HepG2 (cell line): Measurements from ENCODE around the gene KCTD13. TPM values are rescaled to one million over a fixed set of nuclear protein-coding genes. Genes with fewer than 3 reads are reported as not detected.

Experiments used
- ATAC-seq: fragments of 200-7000 bp; cut with Tn5 transposase; 3 replicates; pipeline ENCODE4 v1.9.1; 2020; ENCODE audit warnings: mild to moderate bottlenecking, moderate library complexity
- BruUV-seq: library from RNA; stranded (reverse); fragments of 400-500 nt; replicated peaks from 2 replicates; lab custom pipeline; 2021; lab: Mats Ljungman, UMichigan
- CTCF ChIA-PET: fragments of 300-600 bp; formaldehyde crosslinking; extraction: SDS; loops from one replicate; lab custom pipeline; 2021; ENCODE audit warnings: low total read pairs, inconsistent platforms, low intra/inter-chr PET ratio; lab: Yijun Ruan, JAX
- POLR2A ChIA-PET: fragments of 350-600 bp; sonication (Branson Sonifier 250); formaldehyde crosslinking; loops from one replicate; lab custom pipeline; 2020; ENCODE audit warnings: antibody characterized with exemption, inconsistent platforms; lab: Yijun Ruan, JAX
- DNase-seq: peaks from one replicate; pipeline ENCODE4 v3.0.0-alpha.2; 2015; ENCODE audit warnings: low spot score
- FAIRE-seq: peaks from 3 replicates; lab custom pipeline; 2011; peaks lifted over from hg19 to GRCh38; lab: Jason Lieb, UNC
- H2AFZ ChIP-seq: one replicate; pipeline ENCODE4 v1.6.1; 2011; ENCODE audit warnings: low read length, inconsistent platforms
- H3K27ac ChIP-seq: fragments of 300-600 bp; 3 replicates; pipeline ENCODE4 v1.8.0; 2011; ENCODE audit warnings: mixed run types, mild to moderate bottlenecking, mixed read lengths, low read length, inconsistent platforms; ENCODE audit not compliant: insufficient read depth; ENCODE audit errors: extremely low read length
- H3K27me3 ChIP-seq, 2 experiments: fragments of 200-600 bp in 1 of 2; 2 replicates in 1 of 2; 3 replicates in 1 of 2; pipeline versions ENCODE4 v1.6.0 to v1.8.0; 2011; ENCODE audit warnings: low read length in 2 of 2, mild to moderate bottlenecking in 2 of 2, moderate library complexity in 2 of 2, inconsistent platforms in 1 of 2; ENCODE audit not compliant: insufficient read depth in 2 of 2, control insufficient read depth in 1 of 2
- H3K36me3 ChIP-seq, 2 experiments: fragments of 200-600 bp in 1 of 2; replicated peaks in 1 of 2; 2 replicates in 1 of 2; 3 replicates in 1 of 2; pipeline versions ENCODE4 v1.5.1 to v1.8.0; 2011; ENCODE audit warnings: low read length in 2 of 2, inconsistent platforms in 1 of 2; ENCODE audit not compliant: insufficient read depth in 2 of 2, control insufficient read depth in 1 of 2
- H3K4me1 ChIP-seq: 2 replicates; pipeline ENCODE4 v1.5.1; 2012; ENCODE audit warnings: low read length, inconsistent platforms; ENCODE audit not compliant: insufficient read depth
- H3K4me2 ChIP-seq: 2 replicates; pipeline ENCODE4 v1.6.0; 2011; ENCODE audit warnings: low read depth, low read length, inconsistent platforms
- H3K4me3 ChIP-seq, 3 experiments: fragments of 200-600 bp in 1 of 3; sonication (generic), shearing (Covaris generic) in 1 of 3; replicated peaks in 1 of 3; 2 replicates each; pipeline ENCODE4 v1.5.1; 2011 to 2016; ENCODE audit warnings: low read length in 3 of 3, inconsistent platforms in 2 of 3, low read depth in 2 of 3, mild to moderate bottlenecking in 2 of 3, control low read depth in 1 of 3, mixed read lengths in 1 of 3; ENCODE audit not compliant: insufficient read depth in 1 of 3
- H3K79me2 ChIP-seq: one replicate; pipeline ENCODE4 v1.6.1; 2011; ENCODE audit warnings: low read length, inconsistent platforms; ENCODE audit not compliant: insufficient read depth
- H3K9ac ChIP-seq: 2 replicates; pipeline ENCODE4 v1.6.0; 2011; ENCODE audit warnings: mild to moderate bottlenecking, low read depth, low read length, inconsistent platforms; ENCODE audit not compliant: insufficient read depth
- H3K9me3 ChIP-seq: 2 replicates; pipeline ENCODE4 v1.5.1; 2012; ENCODE audit warnings: mild to moderate bottlenecking, low read length
- H4K20me1 ChIP-seq: 2 replicates; pipeline ENCODE4 v1.6.0; 2011; ENCODE audit warnings: inconsistent platforms, mild to moderate bottlenecking, low read length, moderate library complexity; ENCODE audit not compliant: insufficient read depth
- AGO2 ChIP-seq: fragments of 200-400 bp; formaldehyde crosslinking; optimal IDR thresholded peaks from 2 replicates; pipeline ENCODE3; 2017; ENCODE audit warnings: mild to moderate bottlenecking, low read depth, low read length, moderate library complexity
- CAMTA2 ChIP-seq: sonication (generic); formaldehyde crosslinking; IDR thresholded peaks from 2 replicates; pipeline ENCODE4 v1.4.0; 2020; ENCODE audit warnings: mild to moderate bottlenecking, missing genetic modification reagents, borderline replicate concordance
- IKZF4 ChIP-seq: sonication (generic); formaldehyde crosslinking; IDR thresholded peaks from 2 replicates; pipeline ENCODE4 v1.5.1; 2020; ENCODE audit warnings: borderline replicate concordance, mild to moderate bottlenecking, low read depth, missing genetic modification reagents; ENCODE audit errors: not compliant biosample characterization
- POLR2AphosphoS2 ChIP-seq: IDR thresholded peaks from 2 replicates; pipeline ENCODE4 v1.6.1; 2011; ENCODE audit warnings: low read depth, low read length, improper control_type of control experiment
- RBFOX2 ChIP-seq: fragments of 200-400 bp; formaldehyde crosslinking; IDR thresholded peaks from 2 replicates; pipeline ENCODE4 v1.6.1; 2017; ENCODE audit warnings: low read depth, mild to moderate bottlenecking, low read length
- RBM22 ChIP-seq: fragments of 200-400 bp; formaldehyde crosslinking; optimal IDR thresholded peaks from 2 replicates; pipeline ENCODE3; 2017; ENCODE audit warnings: mild to moderate bottlenecking, low read length, moderate library complexity
- TGIF2 ChIP-seq: IDR thresholded peaks from 2 replicates; pipeline ENCODE4 v1.6.1; 2016; ENCODE audit warnings: control low read depth, missing compliant biosample characterization
- THYN1 ChIP-seq: sonication (generic); formaldehyde crosslinking; IDR thresholded peaks from 2 replicates; pipeline ENCODE4 v1.8.1; 2023; ENCODE audit warnings: low read depth, mild to moderate bottlenecking, moderate library complexity, missing genetic modification reagents, borderline replicate concordance
- ZFP36 ChIP-seq: fragments of 150-350 bp; IDR thresholded peaks from 2 replicates; pipeline ENCODE4 v1.6.1; 2018; ENCODE audit warnings: borderline replicate concordance, low read length, low read depth; ENCODE audit not compliant: partially characterized antibody
- ZNF333 ChIP-seq: sonication (generic); formaldehyde crosslinking; IDR thresholded peaks from 2 replicates; pipeline ENCODE4 v1.4.0; 2020; ENCODE audit warnings: mild to moderate bottlenecking, missing genetic modification reagents, borderline replicate concordance
- ZNF567 ChIP-seq: sonication (generic); formaldehyde crosslinking; IDR thresholded peaks from 2 replicates; pipeline ENCODE4 v1.8.1; 2023; ENCODE audit warnings: mild to moderate bottlenecking, missing genetic modification reagents, borderline replicate concordance
- ZNF687 ChIP-seq: sonication (generic); formaldehyde crosslinking; IDR thresholded peaks from 2 replicates; pipeline ENCODE4 v1.5.1; 2020; ENCODE audit warnings: mild to moderate bottlenecking, missing genetic modification reagents, moderate library complexity
- WGBS: methylation state at CpG from one replicate; pipeline ENCODE4 v1.1.6; 2017; ENCODE audit warnings: low lambda C conversion rate; 5-methylcytosine and 5-hydroxymethylcytosine counted together
- in situ Hi-C: cut with HindIII; loops from 2 replicates; pipeline ENCODE4 v1.10.0; 2017; ENCODE audit warnings: low pct_unique_long_range_greater_than_20kb; ENCODE audit not compliant: extremely low pct_ligation_motif_present
- intact Hi-C: fragments of 100-400 bp; cut with micrococcal nuclease; formaldehyde crosslinking; loops from one replicate; pipeline ENCODE4 v1.10.0; 2022; ENCODE audit not compliant: unreplicated experiment
- polyA plus RNA-seq, 8 experiments: library from polyadenylated mRNA; depleted of rRNA in 3 of 8; stranded (reverse) in 7 of 8; unstranded in 1 of 8; fragments of >200 nt; fragmentation: Illumina TruSeq in 4 of 8; extraction: Trizol in 4 of 8; gene quantifications; 2 replicates each; pipeline versions ENCODE4 v1.2.1 to v1.2.3, GENCODE V29; 2011 to 2016; ENCODE audit warnings: low read depth in 4 of 8, missing spikeins in 1 of 8, mixed read lengths in 1 of 8; ENCODE audit not compliant: insufficient read depth in 1 of 8
- total RNA-seq, 5 experiments: library from RNA; depleted of rRNA; stranded (reverse); fragments of >200 nt; fragmentation: Illumina TruSeq; extraction: Trizol; gene quantifications; 2 replicates each; pipeline ENCODE4 v1.2.3, GENCODE V29; 2016; ENCODE audit warnings: low read depth in 1 of 5
- TF ChIP-seq, protein P1 (sequence below): sonication (generic); formaldehyde crosslinking; IDR thresholded peaks from 2 replicates; pipeline ENCODE4 v1.4.0; 2020; ENCODE audit warnings: low read depth, missing genetic modification reagents

Gene KCTD13
- total and polyA plus RNA-seq, 2 of the 13 experiments (the other 11 are each of a cell fraction or from before 2014, with no cell fraction given) = 6.3 to 14.7 TPM

DNA sequence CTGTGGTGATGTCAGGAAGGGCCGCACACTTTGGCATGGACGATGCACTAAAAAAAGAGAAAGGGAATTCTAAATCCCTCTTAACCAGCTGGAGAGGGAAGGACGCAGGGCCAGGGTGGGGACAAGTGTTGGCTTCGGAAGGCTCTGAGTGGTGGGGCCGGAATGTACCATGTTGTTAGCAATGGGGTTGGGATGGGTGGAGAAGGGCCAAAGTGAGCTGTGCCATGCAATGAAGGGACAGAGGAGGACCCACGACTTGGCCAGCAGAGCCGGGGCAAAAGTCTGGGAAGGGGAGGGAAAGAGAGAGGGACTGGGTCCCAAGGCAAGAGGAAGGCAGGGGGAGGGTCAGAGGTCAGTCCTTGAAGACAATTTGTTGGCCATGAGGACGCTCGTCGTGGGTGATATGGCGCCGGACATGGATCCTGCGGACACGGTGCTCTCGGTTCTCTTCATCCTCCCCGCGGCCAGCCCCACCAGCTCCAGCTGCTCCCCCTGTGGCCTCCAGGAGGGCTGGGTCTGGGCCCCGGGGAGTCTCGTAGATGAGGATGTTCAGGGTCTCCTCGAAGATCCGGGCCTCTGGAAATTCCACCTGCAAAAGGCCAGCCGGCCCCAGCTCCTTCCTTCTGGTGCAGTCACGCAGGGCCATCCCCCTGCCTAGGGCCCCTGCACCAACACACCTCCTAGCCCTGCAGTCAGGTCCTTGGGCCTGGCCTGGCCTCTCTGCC is 19.3 kb downstream of the KCTD13 start:
- DNase-seq = no peak
- Histone ChIP-seq H3K9ac (no peak overlapping the region), H3K9me3 (no peaks in the 10 kb centered on the region), H3K4me2 (no peak overlapping the region), H3K4me1 (peaks cover 24% of the 10 kb centered on the region), H3K4me3 (no peak overlapping the region), H3K27ac (no peak overlapping the region), H3K79me2 (peaks cover 11% of the 10 kb centered on the region), H4K20me1 (no peaks in the 10 kb centered on the region), H2AFZ (no peak overlapping the region), H3K36me3 (peaks cover 1 to 10% of the 10 kb centered on the region in 2 experiments; a peak in 2 of 5 replicates), H3K27me3 (no peaks in the 10 kb centered on the region)
- BruUV-seq = no TSS peak
- TF ChIP-seq AGO2 (peak; percentile 89), RBM22 (peak; percentile 42), CAMTA2 (no peak), ZNF333 (CRISPR knock-in tag) (no peak), TGIF2 (CRISPR knock-in tag) (no peak), ZNF687 (CRISPR knock-in tag) (peak; percentile 14; the same call in 1 of the 2 replicates), RBFOX2 (peak; percentile 65), POLR2AphosphoS2 (no peak), ZFP36 (no peak), ZNF567 (CRISPR knock-in tag) (no peak), IKZF4 (CRISPR knock-in tag) (no peak), THYN1 (CRISPR knock-in tag) (no peak)
- TF ChIP-seq, protein P1, sequence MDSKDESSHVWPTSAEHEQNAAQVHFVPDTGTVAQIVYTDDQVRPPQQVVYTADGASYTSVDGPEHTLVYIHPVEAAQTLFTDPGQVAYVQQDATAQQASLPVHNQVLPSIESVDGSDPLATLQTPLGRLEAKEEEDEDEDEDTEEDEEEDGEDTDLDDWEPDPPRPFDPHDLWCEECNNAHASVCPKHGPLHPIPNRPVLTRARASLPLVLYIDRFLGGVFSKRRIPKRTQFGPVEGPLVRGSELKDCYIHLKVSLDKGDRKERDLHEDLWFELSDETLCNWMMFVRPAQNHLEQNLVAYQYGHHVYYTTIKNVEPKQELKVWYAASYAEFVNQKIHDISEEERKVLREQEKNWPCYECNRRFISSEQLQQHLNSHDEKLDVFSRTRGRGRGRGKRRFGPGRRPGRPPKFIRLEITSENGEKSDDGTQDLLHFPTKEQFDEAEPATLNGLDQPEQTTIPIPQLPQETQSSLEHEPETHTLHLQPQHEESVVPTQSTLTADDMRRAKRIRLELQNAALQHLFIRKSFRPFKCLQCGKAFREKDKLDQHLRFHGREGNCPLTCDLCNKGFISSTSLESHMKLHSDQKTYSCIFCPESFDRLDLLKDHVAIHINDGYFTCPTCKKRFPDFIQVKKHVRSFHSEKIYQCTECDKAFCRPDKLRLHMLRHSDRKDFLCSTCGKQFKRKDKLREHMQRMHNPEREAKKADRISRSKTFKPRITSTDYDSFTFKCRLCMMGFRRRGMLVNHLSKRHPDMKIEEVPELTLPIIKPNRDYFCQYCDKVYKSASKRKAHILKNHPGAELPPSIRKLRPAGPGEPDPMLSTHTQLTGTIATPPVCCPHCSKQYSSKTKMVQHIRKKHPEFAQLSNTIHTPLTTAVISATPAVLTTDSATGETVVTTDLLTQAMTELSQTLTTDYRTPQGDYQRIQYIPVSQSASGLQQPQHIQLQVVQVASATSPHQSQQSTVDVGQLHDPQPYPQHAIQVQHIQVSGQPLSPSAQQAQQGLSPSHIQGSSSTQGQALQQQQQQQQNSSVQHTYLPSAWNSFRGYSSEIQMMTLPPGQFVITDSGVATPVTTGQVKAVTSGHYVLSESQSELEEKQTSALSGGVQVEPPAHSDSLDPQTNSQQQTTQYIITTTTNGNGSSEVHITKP (CRISPR knock-in tag) = 0 out of 2 replicates have a peak, but pooled peaks have one; percentile 42
- WGBS = 93% methylated on average over 23 of the region's 23 CpGs
- ChIA-PET CTCF (no interaction called here), POLR2A (interaction anchor here (1.0 to 1.2 kb wide), 3 partner anchors 9 to 67 kb away, joined by 3 to 4 read pairs (median 3); partner anchors contain the start of genes KCTD13 and TAOK2)
- no peak for FAIRE-seq
- intact Hi-C loops (no loop called here), in situ Hi-C loops (no loop called here)
- ATAC-seq = peak; percentile 15; the same call in 2 of the 3 replicates
